CD4-positive, alpha-beta T cell treated with Interleukin-15 for 1 hour (primary cell): ENCODE measurements around the gene GAP43.

Experiments
- DNase-seq: peaks from one replicate; pipeline ENCODE4 v3.0.0-alpha.2; 2020

GAP43 gene

DNA sequence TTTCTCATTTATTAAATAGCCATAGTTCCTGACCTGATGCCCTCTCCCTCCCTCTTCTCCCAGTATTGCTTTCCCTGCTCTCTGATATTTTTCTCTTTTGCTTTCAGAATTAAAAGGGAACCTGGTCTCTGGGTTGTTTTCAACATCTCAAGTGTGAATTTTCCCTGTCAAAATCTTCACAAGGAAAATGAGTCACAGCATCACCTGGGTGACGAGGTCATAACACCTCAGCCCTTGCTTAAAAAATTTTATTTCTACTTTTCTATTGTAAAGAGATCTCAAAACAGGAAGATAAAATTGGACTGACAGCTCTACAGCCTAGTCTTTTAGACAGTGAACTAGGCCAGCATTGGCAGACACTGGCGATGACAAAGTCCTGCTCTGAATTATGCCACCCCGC is 40.1 kb downstream of the GAP43 start:
- DNase-seq = no peak

DNA sequence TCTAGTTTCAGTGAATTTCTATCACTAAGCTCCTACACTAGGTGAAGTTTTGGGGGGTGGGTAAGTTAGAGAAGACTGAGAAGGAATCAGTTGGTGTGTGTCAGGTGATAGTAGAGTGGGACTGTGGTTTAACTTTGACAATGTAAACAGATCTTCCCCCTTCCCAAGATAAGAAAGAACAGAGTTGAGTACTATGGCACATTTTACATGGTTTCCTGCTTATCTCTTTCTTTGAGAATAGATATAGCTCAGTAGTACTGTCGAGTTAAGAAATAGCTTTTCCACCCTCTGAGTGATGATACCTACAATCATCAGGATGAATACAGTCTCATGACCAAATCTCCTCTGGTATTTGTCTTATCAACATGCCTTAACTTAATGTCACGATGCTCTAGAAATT is 42.8 kb downstream of the GAP43 start:
- no peak for DNase-seq

DNA sequence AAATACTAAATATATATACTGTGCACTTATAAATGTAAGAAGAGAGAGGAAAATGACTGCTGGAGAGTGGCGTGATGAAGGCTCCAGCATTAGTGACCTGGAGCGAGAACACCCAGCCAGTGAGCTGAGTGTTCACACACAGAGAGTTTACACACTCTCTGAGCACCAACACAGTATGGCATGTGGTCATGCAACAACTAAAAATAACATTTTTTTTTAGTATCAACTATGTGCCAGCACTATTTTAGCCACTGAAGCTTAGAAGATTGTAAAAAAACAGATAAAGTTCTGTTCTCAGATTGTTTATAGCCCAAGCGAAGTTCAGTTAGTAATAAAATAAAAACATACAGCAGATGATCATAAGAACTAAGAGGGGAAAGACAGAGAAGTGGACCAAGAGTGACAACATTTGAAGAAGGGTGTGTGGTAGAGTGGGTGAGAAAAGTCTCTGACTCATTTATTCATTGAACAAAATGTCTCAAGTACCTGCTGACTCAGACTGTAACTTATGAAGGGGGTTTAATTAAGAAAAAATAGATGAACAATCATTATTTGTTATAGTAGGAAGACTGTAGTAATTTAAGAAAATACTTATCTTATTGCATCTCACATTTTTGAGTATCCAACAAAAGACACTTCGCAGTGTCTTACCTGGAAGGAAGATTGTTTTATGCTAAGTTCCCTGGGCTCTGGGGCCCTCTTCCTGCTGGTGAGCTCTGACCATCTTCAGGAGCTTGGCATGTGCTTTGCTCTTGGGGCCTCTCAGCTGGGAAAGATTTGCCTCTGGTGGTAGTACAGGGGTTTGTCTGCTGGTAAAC is 43.8 kb downstream of the GAP43 start:
- DNase-seq = no peak

DNA sequence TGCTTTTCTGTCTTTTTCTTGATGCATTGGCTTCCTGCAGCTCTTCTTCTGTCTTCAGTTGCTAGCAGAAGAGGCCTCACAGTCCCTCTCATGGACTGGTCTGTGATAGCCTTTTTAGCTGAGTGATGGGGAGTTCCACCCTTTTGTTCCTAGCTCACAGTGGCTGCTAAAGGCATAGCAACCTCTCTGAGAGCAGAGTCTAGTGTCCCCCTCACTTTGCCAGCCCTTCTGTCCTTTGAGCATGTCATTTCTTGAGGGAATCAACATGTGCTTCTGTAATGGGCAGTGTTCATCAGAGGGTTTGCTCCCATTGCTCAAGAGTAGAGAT is 44.4 kb downstream of the GAP43 start:
- no peak for DNase-seq

DNA sequence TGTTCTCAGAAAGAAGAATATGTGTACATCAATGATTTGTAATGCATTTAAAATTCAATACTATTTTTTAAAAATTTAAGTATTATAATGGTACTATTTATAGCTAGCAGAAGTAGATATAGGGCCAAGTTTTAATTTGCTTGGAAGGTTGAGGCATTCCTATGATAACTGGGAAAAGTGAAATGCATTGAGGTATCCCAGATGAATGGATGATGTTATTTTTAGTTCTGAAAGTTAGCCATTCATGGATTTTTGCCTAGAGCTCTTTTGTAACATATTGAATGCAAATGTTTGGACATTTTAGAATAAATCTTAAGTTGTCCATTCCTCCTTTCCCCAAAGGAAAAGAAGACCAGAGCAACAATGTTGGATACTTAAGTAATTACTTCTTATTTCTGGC is 47.6 kb downstream of the GAP43 start:
- DNase-seq = no peak

DNA sequence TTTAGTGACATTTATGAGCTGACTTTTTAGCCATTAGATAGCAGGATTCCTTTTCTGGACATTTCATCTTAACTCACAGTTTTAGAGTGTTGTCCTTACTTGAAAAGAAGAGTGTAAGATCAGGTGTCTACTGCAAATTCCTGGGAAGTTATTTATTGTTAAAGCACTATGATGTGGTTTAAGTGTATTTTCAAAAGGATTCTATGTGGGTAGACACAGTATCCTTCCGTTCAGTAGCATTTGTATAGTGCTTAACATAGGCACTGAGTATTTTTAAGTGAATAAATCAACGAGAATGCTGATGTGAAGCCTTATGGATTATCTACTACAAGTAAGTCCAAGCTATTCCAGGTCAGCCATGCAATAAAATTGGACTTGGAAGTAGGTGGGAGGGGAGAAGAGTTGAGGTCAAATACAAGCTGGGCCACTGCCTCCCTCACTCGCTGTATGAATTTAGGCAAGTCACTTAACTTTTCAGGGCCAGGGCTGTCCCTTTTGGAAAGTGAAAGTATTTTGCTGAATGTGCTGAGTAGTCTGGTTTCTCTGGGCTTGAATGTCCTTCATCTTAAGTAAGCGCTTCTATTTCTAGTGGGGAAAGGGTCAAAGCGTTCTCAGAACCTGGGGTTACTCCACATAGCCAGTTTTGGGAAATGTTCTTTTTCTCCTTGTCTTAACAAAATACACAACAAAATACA is 48.6 kb downstream of the GAP43 start:
- DNase-seq = no peak

DNA sequence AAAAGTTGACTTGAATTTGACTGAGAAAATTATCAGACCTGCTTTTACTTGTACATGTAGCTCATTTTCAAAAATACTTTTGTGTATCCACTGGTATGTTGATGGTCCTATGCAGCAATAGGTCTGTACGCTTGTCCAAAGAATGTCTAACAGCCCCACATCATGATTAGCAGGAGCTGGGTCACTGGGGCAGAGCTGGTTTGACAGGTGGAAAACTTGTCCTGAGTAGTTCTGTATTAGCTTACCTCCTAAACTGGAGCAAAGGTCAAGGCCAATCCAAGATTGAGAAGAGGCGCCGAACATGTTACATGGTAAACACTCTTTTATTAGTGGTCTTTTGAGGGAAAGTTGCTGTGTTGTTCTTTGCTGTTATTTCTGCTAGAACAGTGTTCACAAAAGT is 50.6 kb downstream of the GAP43 start:
- no peak for DNase-seq

DNA sequence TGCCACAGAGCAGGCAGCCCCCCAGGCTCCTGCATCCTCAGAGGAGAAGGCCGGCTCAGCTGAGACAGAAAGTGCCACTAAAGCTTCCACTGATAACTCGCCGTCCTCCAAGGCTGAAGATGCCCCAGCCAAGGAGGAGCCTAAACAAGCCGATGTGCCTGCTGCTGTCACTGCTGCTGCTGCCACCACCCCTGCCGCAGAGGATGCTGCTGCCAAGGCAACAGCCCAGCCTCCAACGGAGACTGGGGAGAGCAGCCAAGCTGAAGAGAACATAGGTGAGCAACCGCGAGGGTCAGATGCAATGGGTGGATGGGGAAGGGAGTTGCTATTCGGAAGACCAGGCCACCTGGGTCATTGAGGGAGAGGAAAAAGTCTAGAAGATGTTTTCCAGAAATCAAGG is 53.0 kb downstream of the GAP43 start:
- DNase-seq = no peak

DNA sequence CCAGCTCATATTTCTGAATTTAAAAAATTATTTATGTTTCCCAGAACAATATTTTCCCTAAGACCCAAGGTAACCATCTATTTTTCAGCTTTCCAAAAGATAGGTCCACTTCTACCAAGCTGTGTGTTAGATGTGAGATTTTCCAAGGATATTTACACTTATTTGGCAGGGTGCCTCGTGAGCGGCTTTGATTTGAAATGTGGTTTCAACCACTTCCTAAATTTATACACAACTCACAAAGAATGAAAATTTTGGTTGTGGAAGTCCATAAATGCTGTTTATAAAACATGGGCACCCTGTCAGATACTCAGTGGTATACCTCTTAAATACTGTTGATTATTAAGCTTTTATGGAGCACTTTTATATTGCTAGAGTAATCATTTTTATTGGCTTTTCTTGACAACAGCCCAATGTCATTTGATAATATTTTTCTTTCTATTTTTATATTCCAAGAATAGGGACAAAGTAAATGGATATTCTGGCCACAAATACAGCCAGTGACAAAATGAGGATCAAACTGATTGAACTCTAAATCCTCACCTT is 57.6 kb downstream of the GAP43 start:
- DNase-seq = no peak

DNA sequence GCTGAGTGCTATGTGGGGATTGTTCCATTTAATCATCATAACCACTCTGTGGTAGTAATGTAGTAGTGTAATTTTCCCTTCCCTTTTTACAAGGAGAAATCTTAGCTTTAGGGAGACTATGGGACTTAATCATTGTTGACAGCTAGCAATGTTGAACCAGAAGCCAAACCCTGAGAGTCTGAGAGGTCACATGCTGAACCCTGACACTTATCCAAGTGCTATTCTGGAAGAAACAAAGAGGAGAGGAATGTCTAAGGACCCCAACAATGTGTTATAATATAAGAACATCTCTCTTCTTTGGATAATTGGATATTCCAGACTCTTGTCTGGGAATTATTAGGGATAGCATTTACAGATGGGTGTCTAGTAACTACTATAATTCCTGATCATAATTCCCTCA is 58.4 kb downstream of the GAP43 start:
- DNase-seq = no peak

DNA sequence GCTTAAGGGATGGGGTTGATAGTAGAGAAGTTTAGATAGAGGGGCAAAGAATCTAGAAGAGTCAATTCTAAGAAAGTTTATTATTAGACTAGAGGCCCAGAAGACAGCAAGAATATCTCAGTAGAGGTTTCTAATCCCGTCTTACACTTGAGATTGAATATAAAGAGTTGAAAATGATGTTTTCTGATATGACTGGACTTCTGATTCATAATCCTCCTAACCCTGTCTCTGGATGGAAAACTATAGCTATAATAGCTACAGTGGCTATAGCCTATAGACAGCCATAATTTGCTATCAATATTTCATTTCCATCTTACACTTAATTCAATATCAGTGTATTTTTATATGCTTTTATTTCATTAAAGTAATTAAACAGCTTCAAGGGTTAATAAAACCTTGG is 60.0 kb downstream of the GAP43 start:
- no peak for DNase-seq

DNA sequence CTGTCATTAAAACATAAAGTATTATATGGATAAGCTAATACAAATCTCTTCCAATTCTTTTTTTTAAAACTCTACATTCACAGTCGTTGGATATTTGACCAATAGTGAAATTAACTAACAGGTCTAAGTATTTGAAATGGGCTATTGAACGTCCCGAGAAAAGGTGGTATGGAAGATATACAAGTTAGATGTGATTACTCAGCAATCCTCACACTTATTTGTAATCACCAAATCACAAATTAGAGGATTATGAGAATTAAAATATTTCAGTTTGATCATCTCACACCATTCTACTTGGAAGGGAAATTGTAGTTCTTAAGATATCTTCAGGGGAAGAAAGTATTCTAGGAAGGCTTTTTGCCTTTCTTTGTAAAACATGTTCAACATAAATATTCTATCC is 60.5 kb downstream of the GAP43 start:
- no peak for DNase-seq

DNA sequence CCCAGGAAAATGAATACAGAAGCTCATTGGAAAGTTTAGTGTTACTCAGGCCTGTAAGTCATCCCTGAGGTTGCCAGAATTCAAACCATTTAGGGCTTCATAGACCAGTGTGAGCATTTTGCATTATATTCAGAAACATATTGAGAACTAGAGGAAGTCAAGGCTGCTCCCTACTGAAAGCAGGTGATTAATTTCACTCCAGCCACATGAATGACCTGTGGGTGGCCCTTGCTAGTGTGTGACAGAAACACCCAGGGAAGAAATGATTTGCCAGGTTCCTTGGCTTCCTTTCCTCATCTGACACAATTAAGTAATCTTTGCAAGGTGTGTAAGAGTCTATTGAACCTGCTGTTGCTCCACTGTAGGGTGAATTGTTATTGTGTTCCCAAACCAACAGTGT is 61.8 kb downstream of the GAP43 start:
- no peak for DNase-seq

DNA sequence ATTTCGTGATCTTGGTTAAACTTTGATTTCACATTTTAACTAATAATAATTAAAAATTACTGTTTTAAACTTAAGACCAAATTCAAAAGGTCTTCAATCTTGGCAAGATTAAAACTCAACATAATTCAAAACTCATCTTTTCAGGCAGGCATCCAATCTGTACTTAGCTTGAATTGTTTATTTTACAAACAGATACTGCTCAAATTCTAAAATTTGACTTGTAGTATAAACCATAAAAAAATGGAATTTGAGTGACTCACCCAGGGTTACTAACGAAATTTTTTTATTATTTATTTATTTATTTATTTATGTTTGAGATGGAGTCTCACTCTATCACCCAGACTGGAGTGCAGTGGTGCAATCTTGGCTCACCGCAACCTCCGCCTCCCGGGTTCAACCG is 64.4 kb downstream of the GAP43 start:
- DNase-seq = no peak

DNA sequence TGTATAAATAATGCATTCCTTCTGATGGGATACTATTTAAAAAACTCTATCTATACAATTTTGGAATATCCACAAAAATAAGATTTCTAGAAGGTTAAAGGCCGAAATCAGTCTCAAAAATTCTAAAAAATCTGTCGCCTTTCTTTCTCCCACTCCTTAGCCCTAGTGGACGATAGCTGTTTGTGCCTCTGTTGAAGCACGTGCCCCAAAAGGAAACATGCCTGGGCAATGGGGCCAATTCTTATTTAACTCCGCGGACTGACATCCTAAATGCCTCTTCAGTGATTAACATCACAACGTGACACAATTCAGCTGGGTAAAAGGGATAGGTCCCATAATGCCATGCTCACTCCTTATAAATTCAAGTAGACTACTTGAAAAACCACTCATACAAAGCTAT is 65.1 kb downstream of the GAP43 start:
- no peak for DNase-seq

DNA sequence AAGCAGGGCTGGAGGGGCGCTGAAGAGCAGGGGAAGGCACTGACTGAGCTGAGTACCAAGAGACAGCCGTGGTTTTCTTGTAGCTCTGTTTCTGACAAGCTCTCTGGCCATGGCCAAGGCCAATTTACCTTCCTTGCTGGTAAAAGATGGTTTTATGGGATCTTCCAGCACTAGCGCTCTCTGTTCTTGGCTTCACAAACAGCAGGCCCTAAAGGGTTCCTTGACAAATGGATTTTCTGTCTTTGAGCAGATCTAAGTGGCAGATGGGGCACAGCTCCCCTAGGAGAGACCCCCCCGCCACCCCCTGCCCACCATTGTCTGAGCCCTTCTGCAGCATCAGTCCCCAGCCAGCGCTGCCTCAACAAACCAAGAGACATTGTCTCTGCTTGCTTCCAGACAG is 66.6 kb downstream of the GAP43 start:
- DNase-seq = no peak

DNA sequence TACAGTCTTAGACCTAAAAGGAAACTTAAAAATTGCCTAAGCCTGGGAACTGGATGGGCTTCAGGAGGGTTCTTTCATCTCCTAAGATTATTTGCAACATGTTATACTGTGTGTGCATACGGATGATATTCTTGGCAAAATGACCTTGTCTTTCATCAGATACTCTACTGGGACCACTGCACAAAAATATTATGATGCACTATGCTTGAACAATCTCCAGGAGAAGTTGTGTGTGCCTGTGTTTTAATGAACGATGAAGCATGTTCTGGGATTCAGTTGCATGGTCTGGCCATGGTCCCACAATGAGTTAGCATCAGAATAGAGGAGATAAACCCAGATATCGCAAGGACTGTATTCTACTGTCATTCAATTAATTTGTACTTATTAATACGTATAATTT is 68.7 kb downstream of the GAP43 start:
- no peak for DNase-seq

DNA sequence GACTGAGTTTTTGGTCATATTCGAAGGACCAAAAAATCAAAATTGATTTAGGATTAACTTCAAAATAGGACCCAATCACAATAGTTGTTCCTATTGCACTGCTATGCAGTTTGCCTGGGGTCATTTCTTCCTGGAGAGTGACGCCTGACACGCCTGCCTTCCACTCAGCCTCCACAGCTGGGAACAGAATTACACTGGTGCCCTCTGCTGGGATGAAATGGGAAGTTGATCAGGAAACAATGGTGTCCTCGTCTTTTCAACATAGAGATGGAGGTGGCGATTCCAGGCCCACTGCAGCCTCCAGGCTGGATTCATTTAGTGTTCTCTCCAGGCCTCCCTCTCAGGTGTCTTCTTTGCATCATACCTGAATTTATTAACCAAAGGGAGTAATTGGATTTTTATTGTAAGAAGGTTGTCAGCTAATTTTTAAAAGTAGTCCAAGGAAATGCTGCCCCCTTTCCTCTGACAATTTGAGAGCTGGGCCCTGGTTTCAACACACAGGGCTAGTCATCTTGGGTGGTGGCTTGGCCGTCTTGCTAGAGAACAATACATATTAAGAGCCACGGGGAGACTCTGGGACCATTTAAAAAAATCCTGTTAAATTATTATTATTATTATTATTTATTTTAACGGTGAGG is 69.7 kb downstream of the GAP43 start:
- DNase-seq = peak; percentile 53

DNA sequence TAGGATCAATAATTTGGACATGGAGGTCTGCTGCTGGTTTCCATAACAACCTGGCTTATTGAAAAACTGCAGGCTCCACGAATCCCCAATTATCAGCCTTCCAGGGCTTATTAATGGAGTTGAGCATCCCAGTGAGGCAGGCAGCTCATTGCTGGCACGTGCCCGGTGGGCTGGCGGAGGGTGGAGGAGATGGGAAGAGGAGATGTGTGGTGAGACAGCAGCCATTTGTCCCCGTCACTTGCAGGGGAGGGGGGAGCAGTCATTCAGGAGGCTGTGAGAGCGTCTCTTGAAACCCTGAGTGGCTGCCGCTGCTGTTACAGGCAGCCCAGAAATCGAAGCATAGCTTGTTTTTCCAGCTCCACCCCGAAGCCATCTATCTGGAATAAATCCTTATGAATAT is 70.6 kb downstream of the GAP43 start:
- no peak for DNase-seq

DNA sequence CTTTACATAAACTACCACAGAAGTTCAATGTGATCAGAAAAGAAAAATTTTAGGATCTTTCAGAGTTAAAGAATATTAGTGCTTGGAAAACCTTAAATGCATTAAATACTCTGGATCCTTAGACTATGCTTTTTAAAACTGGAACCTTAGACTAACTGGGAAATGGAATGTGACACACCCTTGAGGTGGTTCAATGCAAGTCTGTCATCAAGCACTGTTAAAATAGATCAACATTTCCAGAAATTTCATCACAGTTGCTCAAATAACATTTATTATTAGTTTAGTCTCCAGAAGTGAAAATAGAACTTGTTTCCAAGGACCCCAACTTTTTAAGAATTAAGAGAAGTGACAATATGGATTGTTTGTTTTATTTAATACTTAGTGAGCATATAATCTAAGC is 71.8 kb downstream of the GAP43 start:
- no peak for DNase-seq

DNA sequence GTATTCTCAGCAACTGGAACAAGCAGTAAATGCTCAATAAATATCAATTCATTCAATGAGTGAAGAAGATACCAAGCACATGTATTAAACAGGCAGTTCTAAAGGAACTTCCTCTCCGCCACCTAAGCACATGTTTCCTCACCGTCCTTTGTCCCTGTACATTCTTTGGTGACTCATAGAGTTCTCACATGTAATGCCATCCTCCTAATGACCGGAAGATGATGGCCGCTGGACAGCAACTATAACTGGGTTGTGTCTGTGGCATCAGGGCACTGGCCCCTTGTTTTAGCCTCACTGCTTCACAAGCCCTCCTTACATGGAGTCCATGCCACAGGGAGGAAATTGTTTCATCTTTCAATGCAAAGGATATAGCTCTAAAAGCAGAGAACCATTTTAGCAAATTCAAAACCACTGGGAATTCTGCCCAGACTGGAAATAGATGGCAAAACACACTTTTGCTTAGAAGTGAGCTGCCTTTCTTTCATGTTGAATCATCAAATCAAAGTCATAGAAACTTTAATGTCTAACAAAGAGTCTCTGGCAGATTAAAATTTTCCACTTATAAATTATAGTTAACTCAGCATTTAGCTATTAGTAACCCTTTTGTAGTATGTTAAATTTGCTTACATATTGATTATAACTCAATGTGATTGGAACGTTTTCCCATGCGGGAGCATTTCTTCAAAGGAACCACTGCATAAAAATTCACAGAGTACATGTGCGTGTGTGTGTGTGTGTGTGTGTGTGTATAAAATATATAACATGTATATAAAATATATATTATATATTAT is 74.1 kb downstream of the GAP43 start:
- no peak for DNase-seq

DNA sequence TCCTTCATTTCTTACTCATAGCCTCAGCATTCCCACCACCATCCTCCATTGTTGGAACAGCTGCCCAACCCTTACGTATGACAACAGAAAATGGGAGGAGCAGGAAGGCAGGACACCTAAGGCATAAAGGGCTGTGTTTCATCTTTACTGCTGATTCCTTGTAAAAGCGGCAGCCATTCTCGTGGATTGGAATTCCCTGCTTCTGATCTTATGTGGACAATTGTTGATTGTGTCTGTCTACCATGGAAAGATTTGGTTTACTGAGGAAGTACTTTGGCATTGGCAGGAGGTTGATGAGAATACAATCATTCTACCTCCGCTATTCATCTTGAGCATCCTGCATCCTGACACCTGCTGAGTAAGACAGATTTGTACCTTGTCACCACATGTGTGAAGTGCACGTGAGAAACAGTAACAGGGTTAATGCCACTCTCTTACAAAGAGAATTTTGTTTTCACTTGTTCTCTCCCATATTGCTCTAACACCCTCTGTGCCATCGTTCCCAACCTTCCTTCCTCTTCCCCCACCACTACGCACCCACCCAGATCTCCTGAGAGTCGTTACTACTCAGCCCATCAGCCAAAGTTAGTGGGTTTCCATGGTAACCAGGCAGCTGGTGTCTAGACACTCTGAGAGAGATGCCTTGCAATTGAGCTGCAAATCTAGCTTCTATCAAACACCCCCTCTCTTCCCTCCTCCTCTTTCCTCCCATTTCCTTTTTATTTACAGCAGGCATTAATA is 75.7 kb downstream of the GAP43 start:
- no peak for DNase-seq

DNA sequence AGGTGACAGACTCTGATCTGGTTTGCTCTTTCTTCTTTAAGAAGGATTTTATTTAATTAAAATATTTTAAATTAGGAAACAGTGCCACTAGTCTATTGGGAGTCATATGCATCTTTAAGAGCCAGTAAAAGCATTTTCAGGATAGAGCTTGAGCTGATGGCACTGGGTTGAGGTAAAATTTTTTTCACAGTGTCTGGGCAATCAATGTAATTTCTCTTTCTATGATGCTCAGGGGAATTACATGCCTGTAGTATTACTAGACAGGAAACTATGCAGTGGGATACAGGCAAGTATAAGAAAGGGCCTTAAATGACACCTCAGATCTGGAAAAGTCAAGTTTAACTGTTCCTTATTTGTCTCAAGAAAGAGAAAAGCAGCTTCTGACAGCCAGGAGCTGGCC is 76.4 kb downstream of the GAP43 start:
- no peak for DNase-seq
